Thyroid gland (tissue), 4 donors: ENCODE data around the gene MS4A10. TPM values are rescaled to one million over a fixed set of nuclear protein-coding genes. Genes with fewer than 3 reads are reported as not detected.

Experiments used
- DNase-seq, 2 donors: peaks; one replicate each; pipeline ENCODE4 v3.0.0-alpha.2; 2019
- H3K27ac ChIP-seq, 3 donors: fragments of 200-600 bp; sonication (generic); 1 replicate in 2 of 3; 2 replicates in 1 of 3; pipeline ENCODE4 v1.5.1; 2016 to 2019; ENCODE audit warnings: mild to moderate bottlenecking in 1 of 3, moderate library complexity in 1 of 3
- H3K27me3 ChIP-seq: fragments of 200-600 bp; sonication (generic); one replicate; pipeline ENCODE4 v1.5.1; 2019
- H3K36me3 ChIP-seq, 2 donors: fragments of 200-600 bp; sonication (generic); one replicate each; pipeline ENCODE4 v1.5.1; 2016 to 2019
- H3K4me1 ChIP-seq, 2 donors: fragments of 200-600 bp; sonication (generic); one replicate each; pipeline ENCODE4 v1.5.1; 2017 to 2019
- H3K4me3 ChIP-seq, 3 donors: fragments of 200-600 bp; sonication (generic); replicated peaks in 1 of 3; 1 replicate in 2 of 3; 2 replicates in 1 of 3; pipeline ENCODE4 v1.5.1; 2016; ENCODE audit warnings: mild to moderate bottlenecking in 1 of 3
- H3K9me3 ChIP-seq: fragments of 200-600 bp; sonication (generic); one replicate; pipeline ENCODE4 v1.5.1; 2017
- CTCF ChIP-seq, 6 experiments: fragments of 200-600 bp in 3 of 6; fragments of 450-650 bp in 3 of 6; sonication (generic) in 3 of 6; IDR thresholded peaks; one replicate each; pipeline ENCODE4 v1.5.1; 2016 to 2019; ENCODE audit warnings: antibody characterized with exemption in 6 of 6, mild to moderate bottlenecking in 2 of 6, inconsistent platforms in 1 of 6, moderate library complexity in 1 of 6
- POLR2A ChIP-seq, 2 donors: fragments of 450-650 bp; IDR thresholded peaks; one replicate each; pipeline ENCODE4 v1.6.1; 2017; ENCODE audit warnings: antibody characterized with exemption in 2 of 2, mild to moderate bottlenecking in 2 of 2, moderate library complexity in 1 of 2
- WGBS, 2 donors: methylation state at CpG; one replicate each; pipeline ENCODE4 v1.1.5; 2017; 5-methylcytosine and 5-hydroxymethylcytosine counted together
- intact Hi-C: fragments of 100-400 bp; cut with DNase I; formaldehyde crosslinking; loops from one replicate; pipeline ENCODE4 v1.15.1; 2023
- total RNA-seq, 4 donors: library from RNA; depleted of rRNA; stranded (reverse); fragments of >200 nt; gene quantifications; one replicate each; pipeline ENCODE4 v1.2.3, GENCODE V29; 2016

Gene MS4A10
- total RNA-seq, 4 donors from 2014 or later: not detected

- Histone ChIP-seq H3K27me3 (no peaks in the 10 kb centered on the region), H3K27ac (no peak overlapping the region), H3K4me3 (no peak overlapping the region), H3K4me1 (no peaks in the 10 kb centered on the region), H3K9me3 (no peaks in the 10 kb centered on the region), H3K36me3 (no peaks in the 10 kb centered on the region)
- DNase-seq: no peak
- intact Hi-C loops: no loop called here
- 85 to 90% methylated on average over 10 of the region's 10 CpGs for WGBS, 2 donors
- TF ChIP-seq POLR2A (IDR thresholded peaks at IDR 0.05) (no peak), CTCF (IDR thresholded peaks at IDR 0.05) (no peak)
These were observed 16.1 kb downstream of the MS4A10 start for GRCh38 chr11:60801194-60801593.

GRCh38 chr11:60803273-60803936, 18.3 kb downstream of the MS4A10 start:
- intact Hi-C loops: no loop called here
- no peak overlapping the region for H3K27ac ChIP-seq
- 81 to 88% methylated on average over 7 of the region's 7 CpGs for WGBS, 2 donors

GRCh38 chr11:60809249-60809648, 24.1 kb downstream of the MS4A10 start:
- Histone ChIP-seq H3K4me1 (no peaks in the 10 kb centered on the region), H3K9me3 (no peaks in the 10 kb centered on the region), H3K4me3 (no peak overlapping the region), H3K27me3 (no peaks in the 10 kb centered on the region), H3K36me3 (no peaks in the 10 kb centered on the region), H3K27ac (no peak overlapping the region)
- intact Hi-C loops: no loop called here
- TF ChIP-seq CTCF (IDR thresholded peaks at IDR 0.05): no peak
- TF ChIP-seq POLR2A (IDR thresholded peaks at IDR 0.05): no peak
- no peak for DNase-seq
- WGBS, 2 donors: 63 to 69% methylated on average over 3 of the region's 3 CpGs

More at GRCh38 chr11:60803273-60803936, 18.3 kb downstream of the MS4A10 start:
- DNase-seq: no peak
- Histone ChIP-seq H3K4me1 (no peaks in the 10 kb centered on the region), H3K4me3 (no peak overlapping the region), H3K9me3 (no peaks in the 10 kb centered on the region), H3K27me3 (no peaks in the 10 kb centered on the region), H3K36me3 (no peaks in the 10 kb centered on the region)
- no peak for TF ChIP-seq CTCF (IDR thresholded peaks at IDR 0.05)
- TF ChIP-seq POLR2A (IDR thresholded peaks at IDR 0.05): no peak

- intact Hi-C loops: no loop called here
- Histone ChIP-seq H3K27me3 (no peaks in the 10 kb centered on the region), H3K4me3 (no peak overlapping the region), H3K9me3 (no peaks in the 10 kb centered on the region), H3K36me3 (no peaks in the 10 kb centered on the region), H3K4me1 (no peaks in the 10 kb centered on the region), H3K27ac (no peak overlapping the region)
- WGBS, 2 donors: 88 to 90% methylated on average over 11 of the region's 11 CpGs
- no peak for DNase-seq
- TF ChIP-seq CTCF (IDR thresholded peaks at IDR 0.05): no peak
- TF ChIP-seq POLR2A (IDR thresholded peaks at IDR 0.05): no peak
These were observed 24.6 kb downstream of the MS4A10 start for GRCh38 chr11:60809691-60810090.

GRCh38 chr11:60810151-60810550, 25.0 kb downstream of the MS4A10 start:
- no peak for TF ChIP-seq CTCF (IDR thresholded peaks at IDR 0.05)
- TF ChIP-seq POLR2A (IDR thresholded peaks at IDR 0.05): no peak
- 95 to 97% methylated on average over 4 of the region's 4 CpGs for WGBS, 2 donors
- Histone ChIP-seq H3K27ac (no peak overlapping the region), H3K36me3 (no peaks in the 10 kb centered on the region), H3K27me3 (no peaks in the 10 kb centered on the region), H3K4me3 (no peak overlapping the region), H3K9me3 (no peaks in the 10 kb centered on the region), H3K4me1 (no peaks in the 10 kb centered on the region)
- intact Hi-C loops: no loop called here
- no peak for DNase-seq
